Activated naive CD8-positive, alpha-beta T cell treated with anti-CD3 and anti-CD28 coated beads, Interleukin-2, amount 10 ng/mL, durations not matched to agents 7 days and 5 days (primary cell): Measurements from ENCODE around the gene PPP1R18. TPM values are rescaled to one million over a fixed set of nuclear protein-coding genes. Genes with fewer than 3 reads are reported as not detected.
A peak's percentile ranks its signal among the peaks of the same experiment; 100 is the strongest.

Experiments used
- ATAC-seq: fragments of 150-1000 bp; cut with Tn5 transposase; one replicate; pipeline ENCODE4 v1.10.0; 2021; ENCODE audit warnings: low read depth, moderate library complexity
- POLR2A ChIA-PET: fragments of 350-600 bp; sonication (Branson Sonifier 250); formaldehyde crosslinking; loops from one replicate; lab custom pipeline; 2021; ENCODE audit warnings: antibody characterized with exemption; lab: Charles Lee
- DNase-seq: peaks from one replicate; pipeline ENCODE4 v3.0.0; 2021
- H3K27ac Mint-ChIP-seq: one replicate; pipeline ENCODE4 v1.8.0; 2022; ENCODE audit warnings: mild to moderate bottlenecking, mixed read lengths
- H3K27me3 Mint-ChIP-seq: one replicate; pipeline ENCODE4 v1.8.0; 2022; ENCODE audit warnings: mild to moderate bottlenecking, moderate library complexity, mixed read lengths
- H3K36me3 Mint-ChIP-seq: one replicate; pipeline ENCODE4 v1.8.0; 2021; ENCODE audit warnings: mild to moderate bottlenecking, mixed read lengths
- H3K4me1 Mint-ChIP-seq: one replicate; pipeline ENCODE4 v1.8.0; 2021; ENCODE audit warnings: mixed read lengths
- H3K4me3 Mint-ChIP-seq: one replicate; pipeline ENCODE4 v1.8.0; 2022; ENCODE audit warnings: mild to moderate bottlenecking, moderate library complexity, mixed read lengths
- H3K9me3 Mint-ChIP-seq: one replicate; pipeline ENCODE4 v1.8.0; 2021; ENCODE audit warnings: mixed read lengths
- total RNA-seq, 2 experiments: library from RNA; stranded (reverse); gene quantifications; one replicate each; pipeline ENCODE4 v1.2.3, GENCODE V29; 2021

PPP1R18 gene
- total RNA-seq, 2 experiments from 2014 or later = 245 to 251 TPM

DNA sequence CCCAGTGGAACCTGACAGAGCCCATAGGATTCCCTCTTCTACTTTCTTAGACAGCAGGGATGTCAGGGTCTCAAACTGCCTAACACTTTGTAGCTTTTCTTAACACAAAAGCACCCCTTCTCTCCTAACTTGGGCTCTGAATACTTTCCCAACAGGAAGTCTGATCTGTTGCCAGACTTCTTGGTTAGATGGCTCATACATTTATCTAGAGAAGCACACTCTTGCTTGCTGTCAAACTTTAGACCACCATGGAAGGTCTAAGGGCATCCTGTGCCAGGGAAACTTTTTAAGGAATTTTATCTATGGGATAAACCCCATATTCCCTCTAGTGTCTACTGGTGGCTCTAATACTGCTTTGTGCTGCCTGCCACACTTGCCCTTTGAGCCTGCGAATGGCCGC, 42.8 kb downstream of the PPP1R18 start:
- DNase-seq (no peak), ATAC-seq (no peak)
- no peak overlapping the region for H3K27ac Mint-ChIP-seq

DNA sequence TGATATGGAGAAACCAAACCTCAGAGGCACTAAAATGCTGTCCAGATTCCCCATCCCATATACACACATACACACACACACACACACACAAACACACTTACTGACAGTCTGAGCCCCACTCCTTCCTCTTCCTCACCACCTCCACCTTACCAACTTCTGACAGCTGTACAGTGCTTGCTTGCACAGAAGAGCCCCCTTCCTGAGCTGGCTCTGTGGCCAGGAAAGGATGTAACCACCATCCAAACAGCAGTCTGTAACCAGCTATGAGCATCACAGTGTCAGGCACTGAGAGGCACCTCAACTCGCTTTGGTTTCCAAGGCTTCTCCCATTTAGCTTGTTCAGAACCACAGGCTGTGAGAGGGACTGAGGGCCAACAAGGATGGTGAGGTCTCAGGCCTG, 45.4 kb downstream of the PPP1R18 start:
- peak; percentile 98 for ATAC-seq
- peak overlapping the region; percentile 89 for H3K27ac Mint-ChIP-seq
- DNase-seq = peak; percentile 38
- no peaks in the 10 kb centered on the region for H3K27me3 Mint-ChIP-seq
- POLR2A ChIA-PET = interaction anchor here (1.0 to 1.8 kb wide), 8 partner anchors 8 to 38 kb away, joined by 3 to 9 read pairs (median 5); partner anchors contain the start of genes ATAT1, MRPS18B and PPP1R10
- peak overlapping the region; percentile 42 for H3K4me3 Mint-ChIP-seq
- H3K4me1 Mint-ChIP-seq = peaks cover 25% of the 10 kb centered on the region
- H3K9me3 Mint-ChIP-seq = no peaks in the 10 kb centered on the region
- H3K36me3 Mint-ChIP-seq = peaks cover 13% of the 10 kb centered on the region

More for the DNA sequence above, 42.8 kb downstream of the PPP1R18 start:
- H3K4me1 Mint-ChIP-seq = peaks cover 39% of the 10 kb centered on the region
- peaks cover 15% of the 10 kb centered on the region for H3K36me3 Mint-ChIP-seq
- no peak overlapping the region for H3K4me3 Mint-ChIP-seq
- POLR2A ChIA-PET = interaction anchor here (0.5 to 0.6 kb wide), 2 partner anchors 77 to 126 kb away, joined by 3 read pairs; no protein-coding TSS in a partner anchor
- H3K27me3 Mint-ChIP-seq = no peaks in the 10 kb centered on the region
- H3K9me3 Mint-ChIP-seq = no peaks in the 10 kb centered on the region

DNA sequence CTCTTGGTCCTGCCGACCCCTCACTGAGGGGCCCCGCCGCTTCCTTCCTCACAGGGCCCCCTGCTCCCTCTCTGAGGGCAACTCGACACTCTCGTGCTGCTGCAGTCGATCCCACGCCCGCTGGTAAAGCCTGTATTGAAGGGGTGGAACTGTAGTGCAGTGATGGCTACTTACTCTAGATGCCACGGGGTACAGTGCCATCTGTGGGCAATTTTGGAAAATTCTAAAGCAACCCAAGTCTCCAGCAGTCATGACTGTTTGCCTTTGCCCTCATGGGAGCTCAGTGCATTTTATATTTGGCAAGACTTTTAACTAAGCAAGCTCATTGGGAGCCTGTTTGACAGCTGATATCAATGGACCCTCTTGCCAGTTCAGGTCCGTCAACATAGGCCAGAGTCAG, 46.0 kb downstream of the PPP1R18 start:
- POLR2A ChIA-PET = interaction anchor here (1.1 to 1.8 kb wide), 7 partner anchors 9 to 39 kb away, joined by 3 to 9 read pairs (median 5); partner anchors contain the start of genes ATAT1, MRPS18B and PPP1R10
- Mint-ChIP-seq H3K36me3 (peaks cover 14% of the 10 kb centered on the region), H3K27ac (peak overlapping the region; percentile 89), H3K9me3 (no peaks in the 10 kb centered on the region), H3K27me3 (no peaks in the 10 kb centered on the region), H3K4me3 (no peak overlapping the region), H3K4me1 (peaks cover 20% of the 10 kb centered on the region)
- DNase-seq (no peak), ATAC-seq (no peak)

DNA sequence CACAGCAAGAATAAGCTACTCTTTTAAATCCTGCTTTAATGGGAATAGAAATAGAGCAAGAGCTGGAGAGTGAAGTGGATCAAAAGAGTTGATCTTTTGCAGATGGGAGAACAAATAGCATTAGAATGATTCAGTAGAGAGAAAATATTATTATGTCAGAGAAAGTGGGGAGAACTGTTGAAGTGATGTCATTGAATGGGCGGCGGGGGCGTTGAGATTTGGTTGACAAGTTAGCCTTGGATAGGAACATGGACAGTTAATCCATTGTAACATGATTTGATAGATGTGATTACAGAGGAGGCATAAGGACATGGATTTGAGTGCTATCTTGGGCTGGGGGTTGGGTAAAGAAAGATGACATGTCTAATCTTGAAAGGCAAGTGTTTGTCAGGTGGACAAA, 50.6 kb downstream of the PPP1R18 start:
- no peak overlapping the region for H3K4me3 Mint-ChIP-seq
- H3K4me1 Mint-ChIP-seq = peaks cover 4% of the 10 kb centered on the region
- POLR2A ChIA-PET = no interaction called here
- no peak overlapping the region for H3K27ac Mint-ChIP-seq
- no peak for DNase-seq
- H3K9me3 Mint-ChIP-seq = no peaks in the 10 kb centered on the region
- no peak for ATAC-seq
- no peaks in the 10 kb centered on the region for H3K27me3 Mint-ChIP-seq
- H3K36me3 Mint-ChIP-seq = peaks cover 23% of the 10 kb centered on the region

DNA sequence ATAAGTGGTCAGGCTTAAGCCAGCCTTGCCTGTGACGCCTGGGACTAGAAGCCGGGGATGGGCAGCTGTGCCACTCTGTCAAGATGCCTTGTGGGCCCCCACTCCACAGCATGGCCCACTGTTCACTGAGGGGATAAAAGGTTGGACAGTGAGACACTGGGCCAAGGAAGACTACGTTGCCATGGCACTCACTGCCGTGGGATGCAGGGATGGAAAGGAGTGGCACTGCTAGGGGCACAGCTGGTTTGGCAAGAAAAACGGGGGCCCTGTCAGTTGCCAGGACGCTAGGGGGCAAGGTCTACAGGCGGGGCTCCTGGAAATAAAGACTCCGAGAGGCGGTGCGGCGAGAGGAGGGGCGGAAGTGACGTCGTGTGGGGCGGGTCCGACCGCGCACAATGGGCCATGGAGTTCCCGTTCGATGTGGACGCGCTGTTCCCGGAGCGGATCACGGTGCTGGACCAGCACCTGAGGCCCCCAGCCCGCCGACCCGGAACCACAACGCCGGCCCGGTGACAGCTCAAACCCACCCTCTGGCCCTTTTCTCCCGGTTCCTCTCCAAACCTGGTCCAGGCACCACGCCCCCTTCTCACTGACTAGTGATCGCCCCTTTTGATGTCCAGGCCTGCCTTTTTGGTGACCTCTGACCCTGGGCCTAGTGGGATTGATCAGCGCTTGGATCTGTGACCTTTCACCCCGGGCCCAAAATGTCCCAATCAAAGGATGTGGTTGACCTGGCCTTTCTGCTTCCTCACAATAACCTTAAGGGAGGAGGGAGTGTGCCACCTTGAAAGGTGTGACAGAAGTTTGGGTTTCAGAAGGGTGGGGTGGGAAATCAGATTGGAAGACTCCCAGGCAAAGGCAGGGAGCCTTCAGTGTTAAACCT, 59.7 kb downstream of the PPP1R18 start, which contains the start of gene ATAT1:
ATAT1 (plus strand) TSS at position 391 of the 883 bp plus-strand sequence.
- Mint-ChIP-seq H3K27me3 (no peaks in the 10 kb centered on the region), H3K4me3 (peak within 1 kb of the TSS; percentile 91), H3K4me1 (peaks cover 19% of the 10 kb centered on the region), H3K27ac (peak within 1 kb of the TSS; percentile 95), H3K36me3 (peaks cover 26% of the 10 kb centered on the region), H3K9me3 (no peaks in the 10 kb centered on the region)
- ATAC-seq (peak; percentile 98), DNase-seq (peak; percentile 90)
- POLR2A ChIA-PET = interaction anchor here (0.8 to 1.7 kb wide), 9 partner anchors 9 to 104 kb away, joined by 3 to 12 read pairs (median 4); partner anchors contain the start of genes DHX16, MRPS18B and PPP1R10

Other genes starting within 250 kb of the PPP1R18 start
- gene HLA-E, start 197.1 kb downstream of the PPP1R18 start, total RNA-seq = 100 to 1,000 TPM; 957 to 962 TPM
- gene GNL1, start 130.2 kb downstream of the PPP1R18 start, total RNA-seq = 10 to 100 TPM; 84.3 to 88.6 TPM
- 10 to 100 TPM; 19.9 to 22.5 TPM for gene PRR3, start 129.3 kb downstream of the PPP1R18 start, total RNA-seq
- gene ABCF1, start 115.2 kb downstream of the PPP1R18 start, total RNA-seq = 10 to 100 TPM; 67.5 to 70.4 TPM
- gene PPP1R10, start 69.4 kb downstream of the PPP1R18 start, total RNA-seq = 100 to 1,000 TPM; 140 to 151 TPM
- 10 to 100 TPM; 43.8 to 44.5 TPM for gene MRPS18B, start 68.8 kb downstream of the PPP1R18 start, total RNA-seq
- gene ATAT1, start 59.8 kb downstream of the PPP1R18 start, total RNA-seq = 10 to 100 TPM; 11.2 to 13.5 TPM
- gene C6orf136, start 39.5 kb downstream of the PPP1R18 start, total RNA-seq = 10 to 100 TPM; 33.5 to 34.3 TPM
- gene DHX16, start 13.6 kb downstream of the PPP1R18 start, total RNA-seq = 10 to 100 TPM; 42.9 to 44.2 TPM
- gene NRM, start 4.3 kb upstream of the PPP1R18 start, total RNA-seq = 10 to 100 TPM; 33.1 to 33.9 TPM
- gene MDC1, start 30.6 kb upstream of the PPP1R18 start, total RNA-seq = 10 to 100 TPM; 50.2 to 52.2 TPM
- gene TUBB, start 33.7 kb upstream of the PPP1R18 start, total RNA-seq = 1,000 to 10,000 TPM; 1,168 to 1,207 TPM
- gene FLOT1, start 56.0 kb upstream of the PPP1R18 start, total RNA-seq = 100 to 1,000 TPM; 261 to 271 TPM
- gene IER3, start 57.9 kb upstream of the PPP1R18 start, total RNA-seq = 10 to 100 TPM; 49.1 to 52.7 TPM
- 10 to 100 TPM; 10.9 to 11.3 TPM for gene DDR1, start 197.9 kb upstream of the PPP1R18 start, total RNA-seq
- gene GTF2H4, start 221.6 kb upstream of the PPP1R18 start, total RNA-seq = 10 to 100 TPM; 26.7 to 36.2 TPM
- gene VARS2, start 227.6 kb upstream of the PPP1R18 start, total RNA-seq = 10 to 100 TPM; 38.0 to 43.1 TPM
- not detected for gene SFTA2, start 245.5 kb upstream of the PPP1R18 start, total RNA-seq